ENCODE data around the gene PLSCR1.

PLSCR1 gene

GRCh38 chr3:146544002-146544928 is at the start of gene PLSCR1:
TSS of gene PLSCR1 (minus strand) at chr3:146544607. CDS start at chr3:146536552, 8,055 bp downstream.
- peak; percentile 94 to 97 for DNase-seq

GRCh38 chr3:146593776-146594175 is 49.4 kb upstream of the PLSCR1 start:
- no peak for DNase-seq

GRCh38 chr3:146590521-146590920 is 46.1 kb upstream of the PLSCR1 start:
- no peak for DNase-seq

- DNase-seq = peak in 1 of 2 donors; percentile 16
Measured at GRCh38 chr3:146589899-146590508, 45.6 kb upstream of the PLSCR1 start.

- no peak for DNase-seq
Measured at GRCh38 chr3:146585156-146585555, 40.7 kb upstream of the PLSCR1 start.

GRCh38 chr3:146581951-146582467 is 37.6 kb upstream of the PLSCR1 start:
- DNase-seq = no peak

- no peak for DNase-seq
Measured at GRCh38 chr3:146581080-146581601, 36.7 kb upstream of the PLSCR1 start.

GRCh38 chr3:146577662-146578061 is 33.3 kb upstream of the PLSCR1 start:
- peak; percentile 21 to 50 for DNase-seq

- no peak for DNase-seq
Measured at GRCh38 chr3:146575636-146576035, 31.2 kb upstream of the PLSCR1 start.

- DNase-seq = no peak
Measured at GRCh38 chr3:146574173-146574572, 29.8 kb upstream of the PLSCR1 start.

- no peak for DNase-seq
Measured at GRCh38 chr3:146569314-146569713, 24.9 kb upstream of the PLSCR1 start.

GRCh38 chr3:146566138-146566537 is 21.7 kb upstream of the PLSCR1 start:
- DNase-seq = no peak

- DNase-seq = no peak
Measured at GRCh38 chr3:146561879-146562278, 17.5 kb upstream of the PLSCR1 start.

GRCh38 chr3:146561463-146561862 is 17.1 kb upstream of the PLSCR1 start:
- no peak for DNase-seq

- DNase-seq = no peak
Measured at GRCh38 chr3:146560678-146561077, 16.3 kb upstream of the PLSCR1 start.

- no peak for DNase-seq
Measured at GRCh38 chr3:146559388-146559787, 15.0 kb upstream of the PLSCR1 start.

- DNase-seq = no peak
Measured at GRCh38 chr3:146558781-146559180, 14.4 kb upstream of the PLSCR1 start.

- no peak for DNase-seq
Measured at GRCh38 chr3:146557745-146558144, 13.3 kb upstream of the PLSCR1 start.

- no peak for DNase-seq
Measured at GRCh38 chr3:146555311-146555710, 10.9 kb upstream of the PLSCR1 start.

- no peak for DNase-seq
Measured at GRCh38 chr3:146554151-146554760, 9.8 kb upstream of the PLSCR1 start.

GRCh38 chr3:146550743-146551510 is 6.5 kb upstream of the PLSCR1 start:
- no peak for DNase-seq

- no peak for DNase-seq
Measured at GRCh38 chr3:146550070-146550615, 5.7 kb upstream of the PLSCR1 start.
